Stimulated activated CD8-positive, alpha-beta memory T cell treated with anti-CD3 and anti-CD28 coated beads, Interleukin-7, amount 100 ng/mL, for 4 hours (primary cell): ENCODE results near the gene CHP1.
"Not testable (repeated sequence)": the region's sequence is repeated elsewhere in the genome, so short reads cannot be mapped to it uniquely, and the experiment has no call there.

Experiments
- DNase-seq, 2 donors: peaks; one replicate each; pipeline ENCODE4 v3.0.0-alpha.2; 2020; ENCODE audit warnings: low read depth in 2 of 2

CHP1 gene

DNA sequence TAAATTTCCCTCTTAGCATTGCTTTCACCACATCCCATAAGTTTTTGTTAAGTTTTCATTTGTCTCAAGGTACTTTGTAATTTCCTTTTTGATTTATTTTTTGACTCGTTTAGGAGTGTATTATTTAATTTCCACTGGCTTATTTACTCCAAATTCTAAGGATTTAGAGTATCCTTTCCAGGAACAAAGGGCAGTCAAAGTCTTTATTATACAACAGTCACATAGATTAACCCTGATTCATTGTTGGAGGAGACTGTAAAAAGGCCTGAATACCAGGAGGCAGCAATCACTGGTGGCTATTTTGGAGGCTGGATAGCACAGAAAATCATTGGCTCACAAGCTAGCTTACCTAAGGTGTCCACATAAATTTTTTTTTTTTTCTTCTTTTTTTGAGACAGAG lies 61.5 kb downstream of the CHP1 start:
- DNase-seq = no peak

DNA sequence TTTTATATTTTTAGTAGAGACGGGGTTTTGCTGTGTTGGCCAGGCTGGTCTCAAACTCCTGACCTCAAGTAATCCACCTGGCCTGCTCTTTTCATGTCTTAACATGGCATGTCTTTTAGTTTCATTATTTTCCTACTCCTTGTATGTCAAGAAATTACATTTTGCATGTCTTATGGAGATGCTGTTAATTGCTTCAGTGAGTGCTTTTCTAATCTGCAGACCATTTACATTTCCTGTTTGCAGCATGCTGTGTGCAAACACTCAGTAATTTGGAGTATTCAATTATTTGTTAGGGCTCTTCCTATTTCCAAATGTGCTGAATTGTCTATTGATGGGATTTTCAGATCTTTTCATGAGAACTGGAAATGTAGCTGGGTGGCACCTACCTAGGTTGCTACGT lies 70.1 kb downstream of the CHP1 start:
- DNase-seq = not testable (repeated sequence)

DNA sequence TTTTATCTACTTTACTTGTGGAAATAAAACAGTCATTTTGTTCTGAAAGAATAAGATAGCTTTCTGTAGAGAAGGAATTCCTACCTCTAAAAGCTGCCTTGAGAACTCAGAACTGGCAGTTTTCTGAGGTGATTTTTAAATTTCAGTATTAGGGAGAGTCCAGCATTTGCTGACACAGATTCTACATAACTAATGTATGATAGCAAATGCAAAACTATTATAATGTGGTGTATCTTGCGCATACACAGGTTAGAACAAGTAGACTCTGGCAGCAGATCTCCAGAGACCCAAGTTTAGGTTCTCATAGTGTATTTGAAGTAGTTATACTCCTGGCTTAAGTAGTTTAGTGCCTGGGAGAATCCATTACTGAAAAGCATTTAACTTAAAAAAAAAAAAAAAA lies 70.5 kb downstream of the CHP1 start:
- DNase-seq = no peak

DNA sequence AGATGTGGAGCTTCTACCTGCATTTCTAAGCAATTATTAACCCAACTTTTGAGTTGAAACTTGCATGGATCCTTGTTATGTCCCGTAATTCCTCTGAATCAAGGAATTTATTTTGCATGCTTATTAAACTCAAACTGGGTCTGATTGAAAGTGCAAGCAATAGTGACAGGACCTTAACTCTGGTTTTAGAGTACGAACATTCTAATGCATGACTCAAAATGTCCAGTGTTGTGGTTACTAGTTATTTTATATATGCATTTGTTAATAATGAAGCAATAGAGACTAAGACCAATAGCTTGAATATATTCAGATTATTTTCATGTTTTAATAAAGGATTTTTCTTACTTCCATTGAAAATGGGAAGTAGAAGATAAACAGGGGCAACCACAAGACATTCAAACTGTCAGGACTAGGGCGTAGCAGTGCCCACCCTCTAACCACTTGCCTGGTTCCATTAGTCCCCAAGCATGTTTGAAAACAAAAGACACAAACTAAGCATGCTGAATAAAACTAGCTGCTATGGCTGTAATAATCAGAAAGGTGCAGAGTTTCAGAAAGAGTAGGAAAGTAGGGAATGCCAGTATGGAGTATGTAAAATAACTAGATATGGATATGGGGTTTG lies 73.2 kb downstream of the CHP1 start:
- no peak for DNase-seq

DNA sequence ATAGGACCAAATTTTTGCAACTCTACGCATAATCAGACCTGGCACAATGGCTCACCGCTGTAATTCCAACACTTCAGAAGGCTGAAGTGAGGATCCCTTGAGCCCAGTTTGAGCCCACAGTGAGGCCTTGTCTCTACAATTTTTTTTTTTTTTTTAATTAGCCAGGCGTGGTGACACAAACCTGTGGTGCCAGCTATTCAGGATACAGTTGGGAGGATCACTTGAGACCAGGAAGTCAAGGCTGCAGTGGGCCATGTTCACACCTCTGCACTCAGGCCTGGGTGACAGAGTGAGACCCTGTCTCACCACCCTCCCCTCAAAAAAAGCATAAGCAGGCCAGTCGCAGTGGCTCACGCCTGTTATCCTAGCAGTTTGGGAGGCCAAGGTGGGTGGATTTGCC lies 76.6 kb downstream of the CHP1 start:
- DNase-seq = no peak

DNA sequence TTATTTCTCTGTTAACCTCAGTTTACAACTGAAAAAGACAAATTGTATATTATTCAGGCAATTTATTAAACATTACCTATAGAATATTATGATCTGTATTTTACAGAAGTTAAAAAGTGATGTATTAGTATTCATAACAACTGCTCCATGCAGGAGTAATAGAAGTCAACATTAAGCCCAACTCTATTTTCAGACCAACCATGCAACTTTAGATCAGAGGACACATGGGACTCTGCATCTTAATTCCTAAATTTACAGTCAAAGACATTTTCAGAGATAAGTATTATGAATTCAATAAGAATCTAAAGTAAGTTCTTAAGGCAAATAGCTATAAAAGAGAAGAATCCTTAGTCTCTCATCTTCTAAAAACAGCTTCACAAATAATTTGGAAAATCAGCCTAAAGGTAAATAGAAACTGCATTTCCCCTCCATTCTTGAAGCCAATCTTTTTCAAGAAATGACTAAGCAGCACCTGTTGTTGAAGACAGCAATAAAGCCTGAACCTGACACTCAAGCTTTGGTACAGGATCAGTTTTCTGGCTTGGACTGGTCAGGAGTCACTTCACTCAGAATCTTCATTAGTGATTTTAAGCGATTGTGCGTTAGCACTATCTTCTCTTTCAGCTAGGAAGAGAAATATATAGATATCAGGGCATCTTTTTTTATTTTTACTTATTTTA lies 78.3 kb downstream of the CHP1 start:
- DNase-seq = no peak

DNA sequence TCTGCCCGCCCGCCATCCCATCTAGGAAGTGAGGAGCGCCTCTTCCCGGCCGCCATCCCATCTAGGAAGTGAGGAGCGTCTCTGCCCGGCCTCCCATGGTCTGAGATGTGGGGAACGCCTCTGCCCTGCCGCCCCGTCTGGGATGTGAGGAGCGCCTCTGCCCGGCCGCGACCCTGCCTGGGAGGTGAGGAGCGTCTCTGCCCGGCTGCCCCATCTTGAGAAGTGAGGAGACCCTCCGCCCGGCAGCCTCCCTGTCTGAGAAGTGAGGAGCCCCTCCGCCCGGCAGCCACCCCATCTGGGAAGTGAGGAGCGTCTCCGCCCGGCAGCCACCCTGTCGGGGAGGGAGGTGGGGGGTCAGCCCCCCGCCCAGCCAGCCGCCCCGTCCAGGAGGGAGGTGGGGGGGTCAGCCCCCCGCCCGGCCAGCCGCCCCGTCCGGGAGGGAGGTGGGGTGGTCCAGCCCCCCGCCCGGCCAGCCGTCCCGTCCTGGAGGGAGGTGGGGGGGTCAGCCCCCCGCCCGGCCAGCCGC lies 89.8 kb downstream of the CHP1 start:
- DNase-seq = not testable (repeated sequence)

DNA sequence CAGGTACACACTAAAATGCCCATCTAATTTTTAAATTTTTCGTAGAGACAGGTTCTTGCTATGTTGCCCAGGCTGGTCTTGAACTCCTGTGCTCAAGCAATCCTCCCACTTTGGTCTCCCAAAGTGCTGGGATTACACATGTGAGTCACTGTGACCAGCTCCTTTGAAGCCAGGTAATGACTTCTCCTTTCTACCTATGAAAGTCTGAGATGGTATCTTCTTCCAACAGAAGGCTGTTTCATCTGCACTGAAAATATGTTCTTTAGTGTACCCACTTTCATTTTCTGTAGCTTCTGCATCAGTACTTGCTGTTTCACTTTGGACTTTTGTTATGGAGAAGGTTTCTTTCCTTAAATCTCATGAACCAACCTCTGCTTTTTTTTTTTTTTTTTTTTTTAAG lies 92.5 kb downstream of the CHP1 start:
- no peak for DNase-seq

DNA sequence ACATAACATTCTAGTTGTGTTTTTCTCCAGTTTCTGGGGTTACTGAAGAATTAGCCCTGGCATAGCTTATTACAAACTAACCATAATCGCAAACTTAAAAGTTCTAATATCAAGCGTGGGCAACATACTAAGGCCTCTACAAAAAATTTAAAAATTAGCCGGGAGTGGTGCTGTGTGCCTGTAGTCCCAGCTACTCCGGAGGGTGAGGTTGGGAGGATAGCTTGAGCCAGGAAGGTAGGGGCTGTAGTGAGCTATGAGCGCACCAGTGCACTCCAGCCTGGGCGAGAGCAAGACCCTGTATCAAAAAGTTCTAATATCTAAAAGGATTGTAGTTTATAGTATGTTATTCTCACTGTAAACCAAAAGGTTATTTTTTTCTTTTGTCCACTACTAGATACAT lies 100.2 kb downstream of the CHP1 start:
- no peak for DNase-seq
